ENCODE results near the gene TPI1.
A peak's percentile ranks its signal among the peaks of the same experiment; 100 is the strongest.

DNA sequence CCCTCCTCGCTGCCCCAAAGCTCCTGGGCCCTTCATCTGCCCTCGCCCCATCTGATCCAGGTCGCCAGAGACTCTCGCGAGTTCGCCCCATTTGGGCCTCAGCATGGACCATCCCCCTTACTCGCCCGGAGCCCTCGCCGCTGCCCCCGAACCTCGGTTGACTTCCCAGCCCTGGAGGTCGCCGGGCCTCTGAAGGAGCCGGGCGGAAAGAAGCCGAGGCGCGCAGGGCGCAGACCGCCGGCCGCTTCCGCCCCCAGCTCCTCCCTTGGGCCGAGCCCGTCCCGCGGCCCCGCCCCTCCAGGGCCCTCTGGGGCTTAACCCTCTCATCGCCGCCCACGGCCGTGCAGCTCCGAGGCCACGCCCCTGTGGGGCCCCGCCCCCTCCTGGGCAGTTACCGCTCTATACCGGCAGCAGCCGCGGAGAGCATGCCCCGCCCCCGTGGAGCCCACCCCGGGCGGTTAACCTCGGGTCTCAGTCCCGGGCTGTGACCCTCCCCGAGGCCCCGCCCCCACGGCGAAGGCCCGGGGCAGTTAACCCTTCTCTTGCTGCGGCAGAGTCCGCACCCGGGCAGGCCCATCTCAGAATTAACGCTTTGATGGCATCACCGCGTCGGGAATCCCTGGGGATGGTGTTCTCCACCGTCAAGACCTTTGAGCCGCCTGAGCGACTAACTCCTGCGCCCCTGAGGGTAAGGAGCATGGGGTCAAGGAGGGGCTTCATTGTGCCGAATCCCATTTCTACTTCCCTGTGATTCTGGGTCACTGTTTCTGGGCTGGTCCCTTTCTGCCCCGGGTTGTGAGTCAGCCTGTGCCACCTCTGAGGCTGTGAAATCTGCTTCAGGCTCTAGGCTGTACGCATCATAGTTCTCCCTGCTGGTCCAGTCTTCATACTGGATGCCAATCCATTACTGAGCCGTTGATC is 6.0 kb downstream of the TPI1 start, which contains the start of gene SPSB2:
- TF ChIP-seq, protein P1, sequence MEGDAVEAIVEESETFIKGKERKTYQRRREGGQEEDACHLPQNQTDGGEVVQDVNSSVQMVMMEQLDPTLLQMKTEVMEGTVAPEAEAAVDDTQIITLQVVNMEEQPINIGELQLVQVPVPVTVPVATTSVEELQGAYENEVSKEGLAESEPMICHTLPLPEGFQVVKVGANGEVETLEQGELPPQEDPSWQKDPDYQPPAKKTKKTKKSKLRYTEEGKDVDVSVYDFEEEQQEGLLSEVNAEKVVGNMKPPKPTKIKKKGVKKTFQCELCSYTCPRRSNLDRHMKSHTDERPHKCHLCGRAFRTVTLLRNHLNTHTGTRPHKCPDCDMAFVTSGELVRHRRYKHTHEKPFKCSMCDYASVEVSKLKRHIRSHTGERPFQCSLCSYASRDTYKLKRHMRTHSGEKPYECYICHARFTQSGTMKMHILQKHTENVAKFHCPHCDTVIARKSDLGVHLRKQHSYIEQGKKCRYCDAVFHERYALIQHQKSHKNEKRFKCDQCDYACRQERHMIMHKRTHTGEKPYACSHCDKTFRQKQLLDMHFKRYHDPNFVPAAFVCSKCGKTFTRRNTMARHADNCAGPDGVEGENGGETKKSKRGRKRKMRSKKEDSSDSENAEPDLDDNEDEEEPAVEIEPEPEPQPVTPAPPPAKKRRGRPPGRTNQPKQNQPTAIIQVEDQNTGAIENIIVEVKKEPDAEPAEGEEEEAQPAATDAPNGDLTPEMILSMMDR (IDR thresholded peaks at IDR 0.05), result peak in 2 of 6 experiments; percentile 18 to 37
- TF ChIP-seq POLR2AphosphoS5 (IDR thresholded peaks at IDR 0.05) (peak; percentile 54 to 82), EP300 (IDR thresholded peaks at IDR 0.05) (no peak), POLR2A (IDR thresholded peaks at IDR 0.05) (peak in 3 of 4 donors; percentile 46 to 92 (median 85))
